Measurements from ENCODE around the gene FAM83E. TPM values are rescaled to one million over a fixed set of nuclear protein-coding genes. Genes with fewer than 3 reads are reported as not detected.

Gene FAM83E
- total and polyA plus RNA-seq, 2 donors (not counting 1 experiment from before 2014, with no cell fraction given), result 0.15 to 4.1 TPM

- H3K4me3 Mint-ChIP-seq, result peak overlapping the region; percentile 88
- intact Hi-C loops (cut with micrococcal nuclease), result loop anchor here (1.0 to 2.0 kb wide), 5 partner anchors 14 to 53 kb away; partner anchors contain the start of genes CA11, RPL18 and SPHK2
- Histone ChIP-seq H3K9ac (ENCODE audit: low read length) (peak overlapping the region; percentile 64), H3K79me2 (ENCODE audit: control insufficient read depth, insufficient read depth, low read length) (no peaks in the 10 kb centered on the region), H3K36me3 (replicated peaks in 1 of 2; ENCODE audit: control extremely low read depth in 1 of 2, control insufficient read depth in 1 of 2, extremely low read depth in 1 of 2, insufficient read depth in 2 of 2, low read length in 1 of 2) (no peaks in the 10 kb centered on the region), H3K9me3 (ENCODE audit: control extremely low read depth in 1 of 3, control insufficient read depth in 2 of 3, insufficient read depth in 1 of 3, low read length in 2 of 3) (no peaks in the 10 kb centered on the region), H3K27me3 (replicated peaks in 1 of 4; ENCODE audit: control extremely low read depth in 1 of 4, control insufficient read depth in 3 of 4, insufficient read depth in 4 of 4, low read length in 3 of 4) (no peaks in the 10 kb centered on the region), H2AFZ (ENCODE audit: insufficient read depth, low read depth, low read length, poor library complexity, severe bottlenecking) (peak overlapping the region; percentile 85), H4K20me1 (ENCODE audit: control insufficient read depth, insufficient read depth, low read length, poor library complexity, severe bottlenecking) (no peaks in the 10 kb centered on the region), H3K27ac (ENCODE audit: low read length in 2 of 2) (peak overlapping the region; percentile 96 to 97), H3K4me3 (ENCODE audit: control extremely low read depth in 1 of 5, extremely low read depth in 1 of 5, insufficient read depth in 1 of 5, low read depth in 2 of 5, low read length in 4 of 5) (peak overlapping the region in 4 of 5 experiments; percentile 30 to 56 (median 52)), H3K4me2 (replicated peaks; ENCODE audit: low read depth, low read length, poor library complexity, severe bottlenecking) (peak overlapping the region; percentile 74), H3K4me1 (ENCODE audit: control insufficient read depth in 2 of 2, insufficient read depth in 2 of 2, low read length in 2 of 2) (peaks cover 8 to 19% of the 10 kb centered on the region in 2 donors)
- ChIA-PET CTCF (interaction anchor here (0.9 kb wide), 1 partner anchor 13 kb away, joined by 4 read pairs; no protein-coding TSS in a partner anchor), POLR2A (interaction anchor here (1.0 to 1.6 kb wide), 2 partner anchors 12 to 15 kb away, joined by 3 to 5 read pairs; partner anchors contain the start of gene CA11)
- ATAC-seq (ENCODE audit: low read depth) (peak; percentile 93), DNase-seq (peak; percentile 94)
- H3K9me3 Mint-ChIP-seq (ENCODE audit: insufficient read depth), result no peaks in the 10 kb centered on the region
- H3K27ac Mint-ChIP-seq, result peak overlapping the region; percentile 97
- H3K27me3 Mint-ChIP-seq, result no peaks in the 10 kb centered on the region
- H3K4me1 Mint-ChIP-seq, result peaks cover 16% of the 10 kb centered on the region
- TF ChIP-seq, protein P1, sequence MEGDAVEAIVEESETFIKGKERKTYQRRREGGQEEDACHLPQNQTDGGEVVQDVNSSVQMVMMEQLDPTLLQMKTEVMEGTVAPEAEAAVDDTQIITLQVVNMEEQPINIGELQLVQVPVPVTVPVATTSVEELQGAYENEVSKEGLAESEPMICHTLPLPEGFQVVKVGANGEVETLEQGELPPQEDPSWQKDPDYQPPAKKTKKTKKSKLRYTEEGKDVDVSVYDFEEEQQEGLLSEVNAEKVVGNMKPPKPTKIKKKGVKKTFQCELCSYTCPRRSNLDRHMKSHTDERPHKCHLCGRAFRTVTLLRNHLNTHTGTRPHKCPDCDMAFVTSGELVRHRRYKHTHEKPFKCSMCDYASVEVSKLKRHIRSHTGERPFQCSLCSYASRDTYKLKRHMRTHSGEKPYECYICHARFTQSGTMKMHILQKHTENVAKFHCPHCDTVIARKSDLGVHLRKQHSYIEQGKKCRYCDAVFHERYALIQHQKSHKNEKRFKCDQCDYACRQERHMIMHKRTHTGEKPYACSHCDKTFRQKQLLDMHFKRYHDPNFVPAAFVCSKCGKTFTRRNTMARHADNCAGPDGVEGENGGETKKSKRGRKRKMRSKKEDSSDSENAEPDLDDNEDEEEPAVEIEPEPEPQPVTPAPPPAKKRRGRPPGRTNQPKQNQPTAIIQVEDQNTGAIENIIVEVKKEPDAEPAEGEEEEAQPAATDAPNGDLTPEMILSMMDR (IDR thresholded peaks at IDR 0.05), result no peak
- TF ChIP-seq EZH2 (IDR thresholded peaks at IDR 0.05; ENCODE audit: borderline replicate concordance, insufficient read depth, low read depth, low read length, poor library complexity, severe bottlenecking), result no peak
- 51% methylated on average over 33 of the region's 35 CpGs for WGBS (ENCODE audit: insufficient coverage)
Measured at GRCh38 chr19:48660852-48661710, 46.2 kb upstream of the FAM83E start.

- H3K36me3 ChIP-seq (replicated peaks in 1 of 2; ENCODE audit: control extremely low read depth in 1 of 2, control insufficient read depth in 1 of 2, extremely low read depth in 1 of 2, insufficient read depth in 2 of 2, low read length in 1 of 2), result no peaks in the 10 kb centered on the region
- Mint-ChIP-seq H3K4me1 (peaks cover 16% of the 10 kb centered on the region), H3K9me3 (ENCODE audit: insufficient read depth) (no peaks in the 10 kb centered on the region), H3K4me3 (peak overlapping the region; percentile 19), H3K27me3 (no peaks in the 10 kb centered on the region), H3K27ac (peak overlapping the region; percentile 46)
- ChIA-PET CTCF (interaction anchor here (1.1 kb wide), 1 partner anchor 15 kb away, joined by 4 read pairs; no protein-coding TSS in a partner anchor), POLR2A (no interaction called here)
- no peak for TF ChIP-seq EZH2 (IDR thresholded peaks at IDR 0.05; ENCODE audit: borderline replicate concordance, insufficient read depth, low read depth, low read length, poor library complexity, severe bottlenecking)
- TF ChIP-seq, protein P1 (IDR thresholded peaks at IDR 0.05), result no peak
- DNase-seq (peak; percentile 58), ATAC-seq (ENCODE audit: low read depth) (no peak)
- no peaks in the 10 kb centered on the region for H3K79me2 ChIP-seq (ENCODE audit: control insufficient read depth, insufficient read depth, low read length)
- no peak overlapping the region for H3K4me3 ChIP-seq (ENCODE audit: control extremely low read depth in 1 of 5, extremely low read depth in 1 of 5, insufficient read depth in 1 of 5, low read depth in 2 of 5, low read length in 4 of 5)
- H3K9me3 ChIP-seq (ENCODE audit: control extremely low read depth in 1 of 3, control insufficient read depth in 2 of 3, insufficient read depth in 1 of 3, low read length in 2 of 3), result no peaks in the 10 kb centered on the region
- 14% methylated on average over 1 of the region's 5 CpGs for WGBS (ENCODE audit: insufficient coverage)
- H2AFZ ChIP-seq (ENCODE audit: insufficient read depth, low read depth, low read length, poor library complexity, severe bottlenecking), result no peak overlapping the region
- intact Hi-C loops (cut with micrococcal nuclease), result loop anchor here (2.0 kb wide), 2 partner anchors 41 to 51 kb away; partner anchors contain the start of genes RPL18 and SPHK2
- H3K27me3 ChIP-seq (replicated peaks in 1 of 4; ENCODE audit: control extremely low read depth in 1 of 4, control insufficient read depth in 3 of 4, insufficient read depth in 4 of 4, low read length in 3 of 4), result no peaks in the 10 kb centered on the region
- no peak overlapping the region for H3K27ac ChIP-seq (ENCODE audit: low read length in 2 of 2)
- H3K9ac ChIP-seq (ENCODE audit: low read length), result no peak overlapping the region
- H3K4me1 ChIP-seq (ENCODE audit: control insufficient read depth in 2 of 2, insufficient read depth in 2 of 2, low read length in 2 of 2), result peaks cover 8 to 19% of the 10 kb centered on the region in 2 donors
- H4K20me1 ChIP-seq (ENCODE audit: control insufficient read depth, insufficient read depth, low read length, poor library complexity, severe bottlenecking), result no peaks in the 10 kb centered on the region
- no peak overlapping the region for H3K4me2 ChIP-seq (replicated peaks; ENCODE audit: low read depth, low read length, poor library complexity, severe bottlenecking)
Measured at GRCh38 chr19:48659768-48660167, 44.9 kb upstream of the FAM83E start.

Data from B cell (primary cell).